GM18517 (cell line): ENCODE measurements around the gene USP10.

Source experiments
- ATAC-seq: cut with Tn5 transposase; IDR thresholded peaks from one replicate; pipeline ENCODE4 v1.9.1; 2021; ENCODE audit warnings: mild to moderate bottlenecking, moderate library complexity; ENCODE audit not compliant: unreplicated experiment

Gene USP10

GRCh38 chr16:84795329-84796053 lies 95.7 kb downstream of the USP10 start:
- ATAC-seq: no peak

- ATAC-seq: no peak
These were observed 100.6 kb downstream of the USP10 start for GRCh38 chr16:84800158-84800978.

GRCh38 chr16:84803146-84803545 lies 103.3 kb downstream of the USP10 start:
- ATAC-seq: no peak

- ATAC-seq: no peak
These were observed 104.5 kb downstream of the USP10 start for GRCh38 chr16:84804326-84804725.

- no peak for ATAC-seq
These were observed 106.6 kb downstream of the USP10 start for GRCh38 chr16:84806256-84806889.

GRCh38 chr16:84806890-84807258 lies 107.1 kb downstream of the USP10 start:
- ATAC-seq: no peak

- ATAC-seq: no peak
These were observed 108.0 kb downstream of the USP10 start for GRCh38 chr16:84807776-84808175.

- ATAC-seq: no peak
These were observed 109.0 kb downstream of the USP10 start for GRCh38 chr16:84808826-84809225.

GRCh38 chr16:84810518-84811273 lies 110.9 kb downstream of the USP10 start:
- ATAC-seq: no peak

GRCh38 chr16:84811529-84811928 lies 111.7 kb downstream of the USP10 start:
- ATAC-seq: no peak

GRCh38 chr16:84813141-84813934 lies 113.5 kb downstream of the USP10 start:
- ATAC-seq: no peak

GRCh38 chr16:84815462-84815861 lies 115.7 kb downstream of the USP10 start:
- ATAC-seq: no peak

- ATAC-seq: no peak
These were observed 116.2 kb downstream of the USP10 start for GRCh38 chr16:84816023-84816422.

GRCh38 chr16:84816485-84816884 lies 116.7 kb downstream of the USP10 start:
- no peak for ATAC-seq

GRCh38 chr16:84817206-84817605 lies 117.4 kb downstream of the USP10 start:
- no peak for ATAC-seq

GRCh38 chr16:84817613-84818012 lies 117.8 kb downstream of the USP10 start:
- no peak for ATAC-seq

GRCh38 chr16:84818133-84818532 lies 118.3 kb downstream of the USP10 start:
- no peak for ATAC-seq

GRCh38 chr16:84818989-84819643 lies 119.3 kb downstream of the USP10 start:
- ATAC-seq: no peak

- ATAC-seq: no peak
These were observed 120.0 kb downstream of the USP10 start, which contains the start of gene CRISPLD2 for GRCh38 chr16:84819644-84820304. Gene CRISPLD2, plus strand, starts transcription at chr16:84819985. Its CDS starts 18,511 bp downstream, at chr16:84838496.
